OCI-LY3 (cell line): ENCODE results near the gene DELE1.

Experiments
- CTCF ChIP-seq: fragments of 200-600, 300-600 bp; sonication (generic); IDR thresholded peaks from 2 replicates; pipeline ENCODE4 v1.5.1; 2014; ENCODE audit warnings: antibody characterized with exemption, low read length, low read depth
- EZH2phosphoT487 ChIP-seq: fragments of 200-600 bp; shearing (Covaris generic); IDR thresholded peaks from 2 replicates; pipeline ENCODE4 v1.6.1; 2018; ENCODE audit warnings: antibody characterized with exemption, mixed run types, low read depth

GRCh38 chr5:141875795-141876627, 47.7 kb upstream of the DELE1 start:
- TF ChIP-seq CTCF (no peak), EZH2phosphoT487 (no peak)
